HG02623 (cell line): ENCODE measurements around the gene PRIMA1.

Experiments used
- ATAC-seq: cut with Tn5 transposase; IDR thresholded peaks from one replicate; pipeline ENCODE4 v1.9.1; 2021; ENCODE audit warnings: moderate library complexity; ENCODE audit not compliant: unreplicated experiment

Gene PRIMA1

GRCh38 chr14:93797071-93797470, 8.8 kb upstream of the PRIMA1 start:
- no peak for ATAC-seq

GRCh38 chr14:93794756-93795155, 6.5 kb upstream of the PRIMA1 start:
- no peak for ATAC-seq

DNA sequence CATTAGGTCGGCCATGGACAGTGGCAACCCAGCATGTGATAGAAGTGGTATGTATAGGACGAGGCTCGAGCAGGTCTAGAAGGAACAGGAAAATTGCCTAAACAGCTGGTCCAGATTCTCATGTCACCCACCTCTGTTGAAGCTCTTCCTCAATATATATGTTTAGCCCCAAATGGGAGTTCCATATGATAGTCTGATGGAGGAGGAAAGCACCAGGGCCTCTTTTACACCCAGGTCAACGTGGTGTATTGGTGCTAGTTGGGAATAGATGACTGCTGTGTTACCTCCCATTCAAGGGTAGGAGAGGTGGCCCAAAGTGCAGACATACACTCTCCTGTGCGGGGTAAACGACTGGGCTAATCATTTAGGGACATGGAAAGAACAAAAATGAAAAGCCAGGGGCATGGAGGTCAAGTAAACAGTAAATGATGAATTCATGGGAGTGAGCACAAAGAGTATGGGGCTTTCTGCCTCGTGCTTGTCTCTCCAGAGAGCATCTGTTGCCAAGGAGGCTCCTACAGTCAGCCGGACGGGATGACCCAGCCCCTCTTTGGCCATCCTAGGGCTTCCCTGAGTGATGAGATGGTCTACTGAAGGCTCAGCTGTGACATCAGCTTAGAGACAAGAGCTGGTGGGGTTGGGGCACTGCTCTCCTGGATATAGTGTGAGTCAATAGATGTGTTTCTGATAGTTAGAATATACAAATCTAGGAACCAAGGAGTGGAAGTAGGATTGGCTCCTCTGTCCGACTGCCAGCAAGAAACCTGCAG, 5.5 kb upstream of the PRIMA1 start:
- no peak for ATAC-seq

DNA sequence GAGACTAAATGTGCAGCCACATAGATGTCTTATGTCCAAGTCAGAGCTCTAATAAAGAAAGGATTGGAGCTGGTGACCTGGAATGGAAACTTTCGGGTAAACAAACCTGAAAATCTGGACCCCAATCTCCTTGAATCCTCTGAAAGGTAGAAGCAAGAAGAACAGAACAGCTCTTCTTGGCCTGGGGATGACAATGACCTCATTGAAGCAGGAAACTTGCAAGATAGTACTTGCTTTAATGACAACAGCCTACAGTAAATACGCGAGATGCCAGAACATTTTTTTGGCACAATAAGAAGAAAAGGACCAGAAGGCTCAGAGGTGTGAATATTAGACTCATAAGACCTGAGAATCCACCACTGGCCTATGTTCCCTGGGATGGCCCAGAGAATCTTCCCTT, 4.1 kb upstream of the PRIMA1 start:
- ATAC-seq, result no peak

DNA sequence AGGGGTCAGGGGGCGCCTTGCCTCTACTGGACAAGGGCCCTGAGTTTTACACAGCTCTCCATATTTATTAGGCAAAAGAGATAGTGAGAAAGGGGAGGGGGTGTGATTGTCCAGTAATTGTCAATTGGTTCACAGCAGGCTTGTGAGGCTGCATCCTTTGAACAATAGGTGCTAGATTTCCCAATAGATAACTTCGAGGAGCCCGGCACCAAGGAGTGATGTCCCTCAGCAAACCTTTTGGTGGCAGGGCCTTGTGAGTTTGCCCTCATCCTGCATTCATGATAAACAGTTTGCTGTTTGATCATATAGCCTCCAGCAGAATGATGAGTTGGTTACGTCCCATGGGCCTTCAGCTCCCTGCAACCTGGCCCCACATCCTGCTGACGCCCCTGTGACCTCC, 2.7 kb upstream of the PRIMA1 start:
- ATAC-seq, result no peak

GRCh38 chr14:93789228-93790130, 1.2 kb upstream of the PRIMA1 start:
- ATAC-seq, result no peak

DNA sequence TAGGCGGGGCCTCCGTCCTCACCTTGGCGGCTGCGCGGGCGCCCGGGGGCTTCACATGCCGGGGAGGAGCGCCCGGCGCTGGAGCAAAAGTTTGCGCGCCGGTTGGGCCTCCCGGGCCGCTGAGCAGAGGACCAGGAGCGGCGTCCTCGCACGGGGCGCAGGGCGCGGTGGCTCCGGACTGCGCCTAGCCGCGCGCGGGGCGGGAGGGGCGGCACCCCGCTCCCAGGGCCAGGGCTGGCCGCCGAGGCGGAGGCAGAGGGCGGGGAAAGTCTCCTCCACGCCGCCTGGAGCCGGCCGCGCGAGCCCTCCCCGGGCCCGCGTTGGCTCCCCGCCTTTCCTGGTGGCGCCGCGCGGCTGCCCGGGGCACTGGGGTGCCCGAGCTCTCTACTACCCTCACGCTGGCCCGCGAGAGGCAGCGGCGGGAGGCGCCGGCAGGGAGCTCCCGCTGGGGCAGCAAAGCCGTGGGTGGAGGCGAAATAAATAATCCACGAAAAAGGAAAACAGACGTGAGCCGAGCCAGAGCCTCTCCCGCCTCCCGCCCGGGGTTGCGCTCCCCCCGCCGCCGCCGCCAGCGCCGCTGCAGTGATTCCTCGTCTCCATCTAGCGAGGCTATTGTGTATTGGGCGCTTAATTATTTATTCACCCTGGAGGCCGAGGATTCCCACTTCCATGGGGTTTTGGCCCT, 400 bp upstream of the PRIMA1 start:
- no peak for ATAC-seq

DNA sequence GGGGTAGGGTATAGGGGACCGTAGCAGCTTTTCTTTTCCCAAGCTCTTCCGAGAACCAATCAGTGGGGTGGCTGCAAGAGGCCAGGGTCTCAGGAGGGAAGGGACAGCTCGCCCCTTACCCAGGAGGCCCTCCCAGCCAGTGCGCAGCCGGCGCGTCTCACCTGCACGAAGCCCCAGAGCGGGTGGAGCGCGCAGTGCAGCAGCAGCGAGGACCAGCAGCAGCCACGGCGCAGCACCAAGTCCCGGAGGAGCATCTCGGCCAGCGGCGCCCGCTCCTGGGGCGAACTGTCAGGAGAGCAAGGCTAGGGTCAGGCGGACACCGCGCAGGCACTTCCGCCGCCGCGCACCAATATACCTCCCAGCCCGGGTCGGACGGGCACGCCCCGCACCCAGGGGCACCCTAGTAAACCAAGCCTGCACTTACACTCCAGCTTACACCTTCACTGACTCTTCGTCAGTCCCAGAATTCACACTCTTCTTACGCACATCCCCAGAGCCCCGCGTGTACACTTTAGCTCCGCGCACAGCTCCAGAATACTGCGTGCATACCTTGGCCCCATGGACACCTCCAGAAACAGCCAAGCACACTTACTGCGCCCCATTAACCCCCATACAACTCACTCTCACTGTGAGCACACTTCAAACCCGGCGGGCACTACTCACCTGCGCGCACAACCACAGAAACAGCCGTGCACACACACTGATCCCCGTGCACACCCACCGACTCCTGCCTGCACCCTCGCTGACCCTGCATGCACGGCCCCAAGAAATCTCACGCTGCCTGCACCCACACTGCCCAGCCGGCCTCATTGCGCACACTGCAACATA, 606 bp downstream of the PRIMA1 start:
- no peak for ATAC-seq

DNA sequence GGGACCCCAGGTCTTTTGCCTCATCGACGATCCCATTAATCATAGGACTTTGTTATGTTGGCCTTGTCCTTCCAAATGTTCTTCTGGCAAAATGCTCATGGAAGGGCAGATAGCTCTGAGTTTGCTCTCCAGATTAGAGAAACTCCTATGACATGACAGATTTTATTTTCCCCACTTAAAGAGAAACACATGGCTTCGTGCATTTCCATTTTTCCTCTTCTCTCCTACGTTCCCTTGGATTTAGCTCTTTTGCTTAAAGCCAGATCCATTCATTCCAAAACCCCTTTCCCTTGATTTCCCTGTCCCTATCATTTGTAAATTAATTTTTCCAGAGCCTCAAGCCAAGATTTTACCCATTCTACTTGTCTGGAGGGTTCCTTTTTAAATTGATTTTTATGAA, 2.9 kb downstream of the PRIMA1 start:
- no peak for ATAC-seq

DNA sequence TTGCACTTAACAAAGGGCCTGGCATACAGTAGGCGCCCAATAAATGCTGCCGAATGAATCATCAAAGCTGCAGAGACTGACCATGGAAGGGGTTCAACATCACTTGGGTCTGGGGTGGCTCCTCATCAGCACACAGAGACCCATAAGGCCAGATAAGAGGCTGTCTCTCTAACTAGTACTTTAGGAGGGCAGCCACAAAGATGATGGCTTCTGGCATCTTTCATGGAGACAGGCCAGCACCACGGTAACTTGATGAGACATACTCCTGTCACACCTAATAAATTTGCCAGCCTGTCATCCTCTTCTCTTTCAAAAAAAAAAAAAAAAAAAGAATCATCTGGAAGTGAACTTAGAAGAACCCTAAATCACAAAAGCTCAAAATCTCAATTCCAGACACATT, 3.4 kb downstream of the PRIMA1 start:
- ATAC-seq, result no peak

- no peak for ATAC-seq
Observed at GRCh38 chr14:93780813-93781400, 7.4 kb downstream of the PRIMA1 start.

GRCh38 chr14:93778856-93779629, 9.2 kb downstream of the PRIMA1 start:
- ATAC-seq, result no peak

GRCh38 chr14:93778453-93778852, 9.8 kb downstream of the PRIMA1 start:
- no peak for ATAC-seq

DNA sequence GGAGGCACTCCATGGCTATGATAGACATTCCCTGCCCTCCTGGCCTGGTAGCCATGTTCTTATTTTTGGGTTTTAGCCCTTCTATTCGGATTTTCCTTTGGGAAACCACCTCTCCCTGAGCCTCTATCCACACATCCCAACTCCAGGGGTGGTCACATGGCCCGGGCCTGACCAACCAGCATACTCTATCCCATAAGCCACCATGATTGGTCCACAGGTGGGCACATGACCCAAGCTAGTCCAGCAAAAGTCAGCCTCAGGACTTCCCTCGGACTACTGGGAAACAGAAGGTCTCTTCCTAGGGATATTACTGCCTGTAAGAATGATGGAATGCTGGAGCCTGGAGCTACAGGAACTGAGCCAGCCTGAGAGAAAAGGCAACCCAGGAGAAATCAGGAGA, 12.5 kb downstream of the PRIMA1 start:
- no peak for ATAC-seq

DNA sequence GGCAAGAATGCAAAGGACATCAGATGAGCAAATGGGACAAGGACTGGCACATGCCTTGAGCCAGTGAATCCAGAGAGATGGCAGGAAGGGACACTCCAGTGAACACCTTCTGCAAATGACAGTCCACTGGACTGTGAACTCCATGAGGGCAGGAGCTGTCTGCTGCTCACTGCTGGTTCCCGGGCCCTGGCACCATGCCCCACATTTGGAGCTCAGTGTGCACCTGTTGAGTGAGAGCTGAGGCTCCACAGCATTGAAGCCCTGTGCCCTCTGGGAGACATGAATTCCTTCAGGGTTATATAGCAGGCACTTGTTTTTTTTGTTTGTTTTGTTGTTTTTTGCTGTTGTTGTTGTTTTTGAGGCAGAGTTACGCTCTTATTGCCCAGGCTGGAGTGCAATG, 13.1 kb downstream of the PRIMA1 start:
- ATAC-seq, result no peak

GRCh38 chr14:93772263-93772662, 16.0 kb downstream of the PRIMA1 start:
- ATAC-seq, result no peak

DNA sequence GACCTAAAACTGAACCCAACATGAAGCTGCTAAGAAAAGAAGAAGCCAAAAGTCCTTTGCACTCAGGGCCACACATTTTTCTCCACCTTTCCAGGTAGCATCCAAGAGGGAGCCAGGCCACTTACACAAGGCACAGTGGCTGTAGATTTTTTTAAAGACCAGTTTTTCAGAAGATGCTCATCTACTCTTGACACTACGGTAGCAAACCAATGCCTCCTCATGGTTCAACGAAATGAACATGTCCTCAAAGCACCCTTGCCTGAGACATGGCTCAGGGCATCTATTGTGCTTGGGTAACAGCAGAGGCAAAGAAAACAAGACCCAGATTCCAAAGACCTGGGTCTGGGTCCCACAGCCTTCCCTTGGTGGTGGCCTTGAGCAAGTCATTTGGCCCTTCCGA, 22.3 kb downstream of the PRIMA1 start:
- ATAC-seq, result no peak

DNA sequence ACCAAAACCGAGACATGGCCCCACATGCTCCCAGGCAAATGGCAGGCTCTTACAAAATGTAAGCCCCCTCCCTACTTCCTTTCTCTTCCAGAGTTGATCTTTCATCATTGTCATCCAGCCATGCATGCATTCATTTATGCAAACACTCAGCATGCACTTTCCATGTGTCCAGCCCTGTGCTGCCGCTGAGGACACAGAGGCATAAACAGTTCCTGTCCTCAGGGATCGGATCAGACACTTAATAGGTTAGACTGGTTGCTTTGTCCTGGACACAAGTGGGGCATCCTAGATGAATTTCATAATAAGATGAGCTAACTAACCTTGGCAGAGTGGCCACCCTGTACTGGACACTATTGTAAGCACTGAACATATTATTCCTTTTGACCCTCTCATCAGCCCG, 23.1 kb downstream of the PRIMA1 start:
- ATAC-seq, result no peak

- no peak for ATAC-seq
Observed at GRCh38 chr14:93764211-93764659, 24.1 kb downstream of the PRIMA1 start.
